NCI-H748 treated with DMSO at 0.1 percent for 48 hours (cell line): ENCODE results near the gene SEMA6B.

Source experiments
- DNase-seq: peaks from one replicate; lab custom pipeline; 2025; lab: John Stamatoyannopoulos, UW

The SEMA6B gene

GRCh38 chr19:4525563-4526002 lies 33.9 kb downstream of the SEMA6B start:
- DNase-seq, result no peak

- no peak for DNase-seq
Observed at GRCh38 chr19:4524808-4525562, 34.5 kb downstream of the SEMA6B start.

- DNase-seq, result no peak
Observed at GRCh38 chr19:4523306-4524110, 36.0 kb downstream of the SEMA6B start.

- no peak for DNase-seq
Observed at GRCh38 chr19:4522291-4523002, 37.0 kb downstream of the SEMA6B start.

- no peak for DNase-seq
Observed at GRCh38 chr19:4521888-4522242, 37.6 kb downstream of the SEMA6B start.

- no peak for DNase-seq
Observed at GRCh38 chr19:4521170-4521887, 38.2 kb downstream of the SEMA6B start.

- DNase-seq, result no peak
Observed at GRCh38 chr19:4519521-4520277, 39.8 kb downstream of the SEMA6B start.

GRCh38 chr19:4519172-4519496 lies 40.4 kb downstream of the SEMA6B start:
- DNase-seq, result no peak

- no peak for DNase-seq
Observed at GRCh38 chr19:4518345-4519171, 40.9 kb downstream of the SEMA6B start, which contains the start of gene PLIN4. Gene PLIN4, minus strand, starts transcription at chr19:4518486. Its CDS starts 214 bp downstream, at chr19:4518272.

GRCh38 chr19:4517451-4518057 lies 41.9 kb downstream of the SEMA6B start:
- no peak for DNase-seq

GRCh38 chr19:4516939-4517300 lies 42.6 kb downstream of the SEMA6B start:
- DNase-seq, result no peak

- no peak for DNase-seq
Observed at GRCh38 chr19:4516199-4516938, 43.1 kb downstream of the SEMA6B start.

- no peak for DNase-seq
Observed at GRCh38 chr19:4515732-4516131, 43.8 kb downstream of the SEMA6B start.

GRCh38 chr19:4513248-4513647 lies 46.2 kb downstream of the SEMA6B start:
- no peak for DNase-seq

- DNase-seq, result no peak
Observed at GRCh38 chr19:4512070-4512469, 47.4 kb downstream of the SEMA6B start.

- no peak for DNase-seq
Observed at GRCh38 chr19:4511300-4512054, 48.0 kb downstream of the SEMA6B start.

GRCh38 chr19:4510435-4511255 lies 48.8 kb downstream of the SEMA6B start:
- no peak for DNase-seq

- DNase-seq, result no peak
Observed at GRCh38 chr19:4508698-4509097, 50.8 kb downstream of the SEMA6B start.
